ENCODE measurements around the gene MRPL10.

The MRPL10 gene

GRCh38 chr17:47812146-47812920 is 19.0 kb downstream of the MRPL10 start:
- no peak for FAIRE-seq

GRCh38 chr17:47811709-47812108 is 19.6 kb downstream of the MRPL10 start:
- no peak for FAIRE-seq

DNA sequence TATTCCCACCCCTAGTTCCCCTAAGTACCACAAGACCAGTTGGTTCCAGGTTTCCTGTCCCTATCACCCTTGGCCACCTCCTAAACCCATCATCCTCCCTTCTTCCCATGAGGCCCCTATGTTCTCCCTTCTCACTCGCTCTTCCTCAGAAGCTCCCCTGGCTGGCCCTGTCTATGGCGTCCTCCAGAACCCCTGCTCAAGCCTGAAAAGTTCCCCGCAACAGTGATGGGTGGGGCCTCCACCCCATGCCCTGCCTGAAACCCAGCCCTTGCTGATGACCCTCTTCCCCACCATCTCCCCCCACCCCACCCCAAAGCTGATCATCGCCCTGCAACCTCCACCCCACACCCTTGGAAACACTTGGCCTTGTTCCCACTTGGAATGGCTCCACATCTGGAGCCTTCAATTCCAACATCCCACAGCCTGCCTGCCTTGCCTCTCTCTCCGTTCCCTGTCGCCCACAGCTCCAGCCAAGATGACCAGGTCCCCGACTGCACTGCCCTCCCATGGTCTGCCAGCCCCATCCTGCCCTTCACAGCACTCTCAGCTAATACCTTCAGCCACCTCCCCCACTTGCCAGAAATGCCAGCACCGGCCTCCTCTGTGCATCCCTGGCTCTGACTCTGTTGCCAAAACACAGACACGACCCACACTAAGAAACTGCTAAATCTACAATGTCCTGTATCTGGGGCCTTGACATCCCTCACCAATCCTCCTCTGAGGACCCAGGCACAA is 20.3 kb downstream of the MRPL10 start:
- no peak for FAIRE-seq

- no peak for FAIRE-seq
Measured at GRCh38 chr17:47810200-47810821, 21.0 kb downstream of the MRPL10 start.

GRCh38 chr17:47808830-47809480 is 22.4 kb downstream of the MRPL10 start:
- no peak for FAIRE-seq

DNA sequence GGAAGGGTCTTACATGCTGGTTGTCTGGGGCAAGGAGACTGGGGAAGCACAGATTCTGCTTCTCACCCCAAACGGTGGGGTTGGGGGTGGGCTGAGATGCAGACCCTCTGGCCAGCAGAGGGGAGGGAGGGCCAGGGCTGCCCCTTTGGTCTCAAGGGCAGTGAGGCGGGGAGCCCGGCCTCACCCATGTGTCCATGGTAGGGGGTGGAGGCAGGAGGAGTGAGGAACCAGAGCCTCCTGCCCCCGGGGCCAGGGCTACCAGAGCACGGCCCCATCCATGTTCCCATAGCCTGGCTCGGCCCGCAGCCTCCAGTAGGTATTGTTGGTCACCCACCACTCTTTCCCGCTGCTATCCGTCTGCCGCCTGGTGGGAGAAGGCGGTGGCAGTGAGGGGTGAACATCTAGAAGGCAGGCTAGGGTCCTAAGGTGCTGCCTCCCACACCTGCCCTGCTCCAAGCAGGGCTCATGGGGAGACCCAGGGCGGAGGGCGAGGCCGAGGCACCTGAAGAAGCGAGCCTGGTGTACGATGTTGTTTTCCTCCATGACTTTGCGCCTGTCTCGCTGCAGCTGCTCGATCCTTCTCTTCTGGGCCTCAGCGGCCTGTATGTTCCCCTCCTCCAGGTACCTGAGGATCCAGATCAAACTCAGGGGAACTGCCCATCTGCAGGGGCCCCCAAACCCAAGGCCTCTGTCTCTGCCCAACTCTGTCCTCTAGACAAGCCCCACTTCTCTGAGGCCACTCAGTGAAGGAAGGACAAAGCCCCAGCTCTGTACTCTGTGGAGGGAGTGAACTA is 23.1 kb downstream of the MRPL10 start:
- FAIRE-seq = no peak

- FAIRE-seq = no peak
Measured at GRCh38 chr17:47807421-47807820, 23.9 kb downstream of the MRPL10 start.

DNA sequence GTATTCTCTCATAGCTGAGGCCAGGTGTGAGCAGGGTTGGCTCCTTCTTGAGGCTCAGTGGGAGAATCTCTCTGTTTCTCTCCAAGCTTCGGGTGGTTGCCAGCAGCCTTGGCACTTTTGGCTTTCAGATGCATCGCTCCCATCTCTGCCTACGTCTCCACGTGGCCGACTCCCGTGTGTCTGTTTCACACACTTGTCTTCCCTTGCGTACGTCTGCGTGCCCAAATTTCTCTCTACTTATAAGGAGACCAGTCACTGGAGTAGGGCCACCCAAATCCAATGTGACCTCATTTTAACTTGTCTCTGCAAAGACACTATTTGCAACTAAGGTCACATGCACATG is 24.5 kb downstream of the MRPL10 start:
- FAIRE-seq = no peak

DNA sequence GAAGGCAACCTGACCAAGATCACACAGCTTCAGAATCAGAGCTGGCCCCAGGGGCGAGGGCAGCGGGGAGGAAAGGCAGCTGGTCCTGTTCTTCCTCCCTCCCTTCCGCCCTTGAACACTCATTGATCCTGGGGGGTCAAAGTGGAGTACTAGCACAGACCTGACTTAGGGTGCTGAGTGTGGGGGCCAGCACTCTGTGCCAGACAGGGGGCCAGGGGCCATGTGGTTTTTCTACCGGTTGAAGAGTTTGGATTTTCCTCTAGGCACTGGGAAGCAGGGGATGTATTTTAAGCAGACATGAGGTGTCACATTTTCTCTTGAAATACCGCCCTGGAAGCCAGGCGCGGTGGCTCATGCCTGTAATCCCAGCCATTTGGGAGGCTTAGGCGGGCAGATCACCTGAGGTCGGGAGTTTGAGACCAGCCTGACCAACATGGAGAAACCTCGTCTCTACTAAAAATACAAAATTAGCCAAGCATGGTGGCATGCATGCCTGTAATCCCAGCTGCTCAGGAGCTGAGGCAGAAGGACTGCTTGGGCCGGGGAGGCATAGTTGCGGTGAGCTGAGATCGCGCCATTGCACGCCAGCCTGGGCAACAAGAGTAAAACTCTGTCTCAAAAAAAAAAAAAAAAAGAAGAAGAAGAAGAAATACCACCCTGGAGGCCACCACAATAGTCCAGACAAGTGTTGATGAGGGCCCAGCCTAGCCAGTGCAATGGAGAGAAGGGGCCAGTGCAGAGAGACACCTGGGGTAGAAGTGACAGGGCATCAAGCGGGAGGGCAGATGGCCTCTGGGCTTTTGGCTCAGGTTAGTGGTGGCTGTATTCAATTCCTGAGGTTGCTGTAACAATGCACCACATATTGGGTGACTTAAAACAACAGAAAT is 25.1 kb downstream of the MRPL10 start:
- FAIRE-seq = no peak

GRCh38 chr17:47804461-47804860 is 26.9 kb downstream of the MRPL10 start:
- no peak for FAIRE-seq

DNA sequence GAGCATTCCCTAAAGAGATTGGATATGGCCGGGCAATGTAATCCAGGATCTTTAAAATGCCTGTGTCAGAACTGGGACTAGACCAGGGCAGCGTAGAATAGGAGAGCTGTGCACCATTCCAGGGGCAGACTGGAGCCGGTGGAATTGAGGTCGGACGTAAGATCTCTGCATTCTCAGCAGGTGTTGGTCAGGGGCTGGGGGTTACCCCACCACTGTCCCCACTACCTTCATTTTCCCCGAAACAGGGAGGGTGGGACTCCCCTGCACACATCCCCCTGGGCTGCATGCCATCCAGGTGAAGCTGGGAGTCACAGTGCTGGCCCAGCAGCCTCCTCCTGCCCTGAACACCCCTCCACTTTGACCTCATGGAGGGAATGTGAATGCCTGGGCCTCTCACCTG is 27.6 kb downstream of the MRPL10 start:
- no peak for FAIRE-seq

- no peak for FAIRE-seq
Measured at GRCh38 chr17:47803201-47803600, 28.1 kb downstream of the MRPL10 start.

GRCh38 chr17:47802341-47803022 is 28.9 kb downstream of the MRPL10 start:
- FAIRE-seq = no peak

DNA sequence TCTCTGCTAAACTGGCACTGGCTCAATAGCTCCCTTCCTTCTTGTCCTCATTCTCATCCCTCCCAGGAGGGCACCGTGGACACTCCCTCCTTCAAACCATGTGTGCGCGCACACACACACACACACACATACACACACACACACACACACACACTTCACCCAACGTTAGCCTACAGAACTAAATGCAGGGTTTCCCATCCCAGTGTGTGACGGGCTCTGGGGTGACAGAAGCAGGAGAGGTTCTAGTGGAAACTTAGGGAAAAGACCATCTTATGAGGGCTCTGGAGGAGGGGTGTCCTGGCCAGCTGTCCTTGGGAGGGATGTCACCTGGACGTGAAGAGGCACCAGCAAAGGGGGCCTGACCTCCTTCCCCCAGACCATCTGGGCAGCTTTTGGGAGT is 29.4 kb downstream of the MRPL10 start:
- no peak for FAIRE-seq

- no peak for FAIRE-seq
Measured at GRCh38 chr17:47801176-47801765, 30.1 kb downstream of the MRPL10 start.

DNA sequence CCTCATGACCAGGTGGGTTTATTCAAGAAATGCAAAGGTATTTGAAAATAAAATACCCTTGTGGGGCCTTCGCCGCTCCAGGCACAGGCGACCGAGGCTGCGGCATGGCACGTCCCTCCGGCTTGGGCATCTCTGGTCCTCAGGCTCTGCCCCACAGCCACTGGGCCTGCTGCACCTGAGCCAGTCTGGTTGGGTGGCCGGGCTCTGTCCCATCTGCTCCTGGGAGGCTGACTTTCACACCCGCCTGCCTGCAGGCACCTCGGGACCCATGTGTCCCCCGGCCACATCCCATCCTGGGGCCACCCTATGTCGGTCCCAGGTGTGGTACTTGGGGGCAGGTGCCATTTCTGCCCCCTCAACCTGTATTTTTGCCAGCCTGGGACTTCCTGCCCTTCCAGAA is 30.7 kb downstream of the MRPL10 start:
- no peak for FAIRE-seq

DNA sequence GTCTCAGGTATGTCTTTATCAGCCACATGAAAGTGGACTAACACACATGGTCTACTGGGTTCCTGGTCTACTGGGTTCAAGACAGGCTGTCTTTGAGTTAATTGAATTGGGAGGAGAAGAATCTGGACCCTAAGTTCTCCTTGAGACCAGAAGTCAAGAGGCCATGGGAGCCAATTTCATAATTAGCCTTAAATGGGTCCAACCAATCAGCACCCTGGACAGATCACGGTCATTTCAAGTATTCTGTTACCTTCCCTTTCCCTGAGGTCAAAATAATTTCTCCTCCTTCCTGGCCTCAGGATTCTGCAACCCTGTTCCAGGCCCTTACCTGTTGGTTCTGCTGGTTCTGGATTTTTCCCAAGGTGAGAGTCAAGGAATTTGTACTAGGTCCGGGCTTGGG is 33.5 kb downstream of the MRPL10 start:
- no peak for FAIRE-seq

GRCh38 chr17:47792979-47793378 is 38.4 kb downstream of the MRPL10 start:
- FAIRE-seq = no peak

GRCh38 chr17:47792457-47792856 is 38.9 kb downstream of the MRPL10 start:
- FAIRE-seq = no peak

- FAIRE-seq = no peak
Measured at GRCh38 chr17:47791025-47791424, 40.3 kb downstream of the MRPL10 start.
